AG04450 (cell line): Measurements from ENCODE around the gene PAX8. TPM values are rescaled to one million over a fixed set of nuclear protein-coding genes. Genes with fewer than 3 reads are reported as not detected.

Experiments used
- CTCF ChIA-PET: fragments of 300-600, 350-600 bp; formaldehyde crosslinking; extraction: SDS; loops from one replicate; lab custom pipeline; 2022; ENCODE audit warnings: antibody characterized with exemption, inconsistent platforms; lab: Charles Lee
- POLR2A ChIA-PET: fragments of 350-600 bp; formaldehyde crosslinking; extraction: SDS; loops from one replicate; lab custom pipeline; 2021; ENCODE audit warnings: antibody characterized with exemption, inconsistent platforms; lab: Yijun Ruan, JAX
- DNase-seq: peaks from one replicate; pipeline ENCODE4 v3.0.0-alpha.2; 2011; ENCODE audit warnings: low read depth, low spot score
- H3K27ac ChIP-seq: one replicate; pipeline ENCODE4 v1.5.1; 2012; ENCODE audit warnings: low read depth, low read length, control low read depth
- H3K27me3 ChIP-seq: one replicate; pipeline ENCODE4 v1.6.0; 2012; ENCODE audit warnings: low read length; ENCODE audit not compliant: control insufficient read depth, insufficient read depth
- H3K4me3 ChIP-seq: 2 replicates; pipeline ENCODE4 v1.5.1; 2011; ENCODE audit warnings: mild to moderate bottlenecking, low read depth, low read length, control low read depth
- H3K9me3 ChIP-seq: 2 replicates; pipeline ENCODE4 v1.5.1; 2012; ENCODE audit warnings: low read length; ENCODE audit not compliant: control insufficient read depth, insufficient read depth
- CTCF ChIP-seq: IDR thresholded peaks from 2 replicates; pipeline ENCODE4 v1.5.1; 2011; ENCODE audit warnings: low read depth, low read length, control low read depth, inconsistent platforms
- polyA plus RNA-seq: library from polyadenylated mRNA; depleted of rRNA; stranded (reverse); fragments of >200 nt; gene quantifications from 2 replicates; pipeline ENCODE4 v1.2.3, GENCODE V29; 2011

The PAX8 gene
- polyA plus RNA-seq, 1 experiment: 1.2 TPM

- TF ChIP-seq CTCF: no peak
- H3K27ac ChIP-seq: no peak overlapping the region
- H3K9me3 ChIP-seq: no peaks in the 10 kb centered on the region
- no peak overlapping the region for H3K4me3 ChIP-seq
- POLR2A ChIA-PET: no interaction called here
- DNase-seq: no peak
- no peaks in the 10 kb centered on the region for H3K27me3 ChIP-seq
- CTCF ChIA-PET: interaction anchor here (0.8 to 12.1 kb wide), 6 partner anchors 10 to 183 kb away, joined by 4 to 200 read pairs (median 46); no protein-coding TSS in a partner anchor
These were observed 71.7 kb downstream of the PAX8 start for GRCh38 chr2:113207021-113207420.

- ChIA-PET POLR2A (no interaction called here), CTCF (interaction anchor here (0.7 to 12.1 kb wide), 8 partner anchors 10 to 183 kb away, joined by 3 to 200 read pairs (median 6); no protein-coding TSS in a partner anchor)
- no peak for DNase-seq
- no peak overlapping the region for H3K4me3 ChIP-seq
- no peaks in the 10 kb centered on the region for H3K9me3 ChIP-seq
- no peak for TF ChIP-seq CTCF
- H3K27me3 ChIP-seq: no peaks in the 10 kb centered on the region
- no peak overlapping the region for H3K27ac ChIP-seq
These were observed 72.5 kb downstream of the PAX8 start for GRCh38 chr2:113206251-113206650.

GRCh38 chr2:113203901-113204519, 74.7 kb downstream of the PAX8 start:
- no peak for DNase-seq
- no peaks in the 10 kb centered on the region for H3K9me3 ChIP-seq
- ChIA-PET CTCF (interaction anchor here (0.5 to 12.1 kb wide), 31 partner anchors 8 to 1547 kb away, joined by 3 to 200 read pairs (median 6); no protein-coding TSS in a partner anchor), POLR2A (interaction anchor here (0.7 kb wide), 1 partner anchor 65 kb away, joined by 12 read pairs; no protein-coding TSS in a partner anchor)
- H3K4me3 ChIP-seq: no peak overlapping the region
- no peak overlapping the region for H3K27ac ChIP-seq
- no peaks in the 10 kb centered on the region for H3K27me3 ChIP-seq
- TF ChIP-seq CTCF: peak; percentile 85

GRCh38 chr2:113203217-113203530, 75.5 kb downstream of the PAX8 start:
- Histone ChIP-seq H3K27ac (no peak overlapping the region), H3K9me3 (no peaks in the 10 kb centered on the region; the same call in 1 of the 2 replicates), H3K4me3 (no peak overlapping the region), H3K27me3 (peaks cover 3% of the 10 kb centered on the region)
- ChIA-PET CTCF (interaction anchor here (0.7 to 12.1 kb wide), 11 partner anchors 8 to 1548 kb away, joined by 5 to 200 read pairs (median 10); no protein-coding TSS in a partner anchor), POLR2A (interaction anchor here (0.7 kb wide), 1 partner anchor 65 kb away, joined by 12 read pairs; no protein-coding TSS in a partner anchor)
- no peak for TF ChIP-seq CTCF
- DNase-seq: no peak
